Stimulated activated CD4-positive, alpha-beta T cell treated with anti-CD3 and anti-CD28 coated beads, Interleukin-4, amount 100 ng/mL, for 48 hours (primary cell): ENCODE measurements around the gene ARHGEF37.
"Not testable (repeated sequence)": the region's sequence is repeated elsewhere in the genome, so short reads cannot be mapped to it uniquely, and the experiment has no call there.

Experiments used
- DNase-seq, 2 donors: peaks; one replicate each; pipeline ENCODE4 v3.0.0-alpha.2; 2020; ENCODE audit warnings: low read depth in 2 of 2

ARHGEF37 gene

GRCh38 chr5:149581192-149581861, at the start of gene ARHGEF37:
Gene ARHGEF37 (plus strand): TSS chr5:149581498. CDS start chr5:149597770, 16,272 bp downstream.
- peak; percentile 51 to 56 for DNase-seq

GRCh38 chr5:149532413-149532812, 48.9 kb upstream of the ARHGEF37 start:
- no peak for DNase-seq

- DNase-seq, result not testable (repeated sequence)
Measured at GRCh38 chr5:149535787-149536186, 45.5 kb upstream of the ARHGEF37 start.

- no peak for DNase-seq
Measured at GRCh38 chr5:149537374-149537975, 43.8 kb upstream of the ARHGEF37 start.

GRCh38 chr5:149540089-149540488, 41.2 kb upstream of the ARHGEF37 start:
- no peak for DNase-seq

- no peak for DNase-seq
Measured at GRCh38 chr5:149541893-149542292, 39.4 kb upstream of the ARHGEF37 start.

GRCh38 chr5:149543361-149544027, 37.8 kb upstream of the ARHGEF37 start:
- DNase-seq, result no peak

- DNase-seq, result no peak
Measured at GRCh38 chr5:149544028-149544420, 37.3 kb upstream of the ARHGEF37 start.

- DNase-seq, result no peak
Measured at GRCh38 chr5:149545327-149545726, 36.0 kb upstream of the ARHGEF37 start.

GRCh38 chr5:149546974-149547373, 34.3 kb upstream of the ARHGEF37 start:
- DNase-seq, result no peak

GRCh38 chr5:149549461-149550267, 31.6 kb upstream of the ARHGEF37 start:
- DNase-seq, result peak in 1 of 2 donors; percentile 17

GRCh38 chr5:149550268-149550583, 31.1 kb upstream of the ARHGEF37 start:
- DNase-seq, result no peak

GRCh38 chr5:149550594-149551226, 30.6 kb upstream of the ARHGEF37 start:
- DNase-seq, result no peak

GRCh38 chr5:149551227-149552037, 29.9 kb upstream of the ARHGEF37 start, which contains the start of gene CSNK1A1:
Gene CSNK1A1 (minus strand): TSS chr5:149551439. CDS start chr5:149550964, 475 bp downstream.
- peak; percentile 97 to 99 for DNase-seq

GRCh38 chr5:149552038-149552494, 29.2 kb upstream of the ARHGEF37 start:
- no peak for DNase-seq

- DNase-seq, result no peak
Measured at GRCh38 chr5:149552553-149553160, 28.6 kb upstream of the ARHGEF37 start.

GRCh38 chr5:149559706-149560105, 21.6 kb upstream of the ARHGEF37 start:
- no peak for DNase-seq

GRCh38 chr5:149561848-149562247, 19.4 kb upstream of the ARHGEF37 start:
- DNase-seq, result no peak

GRCh38 chr5:149563466-149563865, 17.8 kb upstream of the ARHGEF37 start:
- no peak for DNase-seq

- not testable (repeated sequence) for DNase-seq
Measured at GRCh38 chr5:149564542-149565140, 16.7 kb upstream of the ARHGEF37 start.
